Middle frontal gyrus (tissue), 1 donor: ENCODE data around the gene TRABD.
"Not testable (repeated sequence)": the region's sequence is repeated elsewhere in the genome, so short reads cannot be mapped to it uniquely, and the experiment has no call there.

Experiments used
- DNase-seq: peaks from one replicate; pipeline ENCODE4 v3.0.0-alpha.2; 2015; ENCODE audit warnings: low spot score; ENCODE audit errors: extremely low spot score

The TRABD gene

DNA sequence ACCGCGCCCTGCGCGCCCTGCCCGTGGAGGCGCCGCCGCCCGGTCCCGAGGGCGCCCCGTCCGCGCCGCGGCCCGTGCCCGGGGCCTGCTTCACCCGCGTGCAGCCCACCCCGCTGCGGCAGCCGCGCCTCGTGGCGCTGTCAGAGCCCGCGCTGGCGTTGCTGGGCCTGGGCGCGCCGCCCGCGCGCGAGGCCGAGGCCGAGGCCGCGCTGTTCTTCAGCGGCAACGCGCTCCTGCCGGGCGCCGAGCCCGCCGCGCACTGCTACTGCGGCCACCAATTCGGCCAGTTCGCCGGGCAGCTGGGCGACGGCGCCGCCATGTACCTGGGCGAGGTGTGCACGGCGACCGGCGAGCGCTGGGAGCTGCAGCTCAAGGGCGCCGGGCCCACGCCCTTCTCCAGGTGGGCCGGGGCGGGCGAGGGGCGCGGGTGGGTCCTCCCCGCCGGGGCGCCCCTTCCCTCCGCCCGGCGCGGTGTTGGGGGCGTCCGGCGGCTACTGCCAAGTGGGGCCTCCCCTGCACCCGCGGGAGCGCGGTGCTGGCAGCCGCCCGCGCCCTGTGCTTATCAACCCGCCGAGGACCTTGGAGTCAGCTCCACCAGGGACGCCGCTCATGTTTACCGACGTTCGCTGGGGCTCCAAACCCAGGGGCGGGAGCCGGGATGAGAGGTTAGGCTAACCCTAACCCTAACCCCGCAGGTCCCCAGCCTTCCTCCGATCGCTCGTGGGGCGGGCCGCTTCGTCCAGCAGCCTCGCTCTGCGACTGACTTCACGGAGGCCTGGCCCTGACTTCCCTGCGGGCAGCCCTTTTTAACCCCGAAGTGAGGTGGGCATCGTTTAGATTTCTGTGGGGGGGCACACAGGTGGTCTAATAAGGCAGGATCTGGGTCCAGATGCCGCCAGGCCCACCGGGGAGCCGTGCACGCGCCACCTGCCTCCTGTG lies 15.7 kb downstream of the TRABD start:
- no peak for DNase-seq

DNA sequence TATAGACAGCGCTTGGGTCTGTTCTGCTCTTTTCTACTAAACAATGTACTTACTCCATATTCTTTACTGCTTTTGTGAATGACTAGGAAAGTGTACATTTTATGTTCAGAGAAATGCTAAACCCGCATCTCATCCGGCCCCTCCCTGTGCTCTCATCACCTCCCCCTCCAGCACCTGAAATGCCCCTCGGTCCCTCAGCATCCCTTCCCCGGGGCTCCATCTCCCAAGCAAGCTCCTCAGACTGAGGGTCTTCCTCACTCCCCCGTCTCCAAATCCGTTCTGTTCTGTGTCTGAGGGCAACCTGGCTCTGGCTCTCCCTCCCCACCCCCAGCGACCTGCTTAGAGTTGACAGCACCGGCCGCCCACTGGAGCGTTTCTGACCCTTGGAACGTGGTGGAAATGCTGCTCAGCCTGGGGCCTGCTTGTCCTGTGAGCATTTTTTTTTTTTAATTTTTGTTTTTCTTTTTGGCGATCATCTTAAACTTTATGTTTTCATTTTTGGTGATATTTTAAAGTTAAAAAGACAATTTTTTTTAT lies 16.5 kb downstream of the TRABD start:
- no peak for DNase-seq

DNA sequence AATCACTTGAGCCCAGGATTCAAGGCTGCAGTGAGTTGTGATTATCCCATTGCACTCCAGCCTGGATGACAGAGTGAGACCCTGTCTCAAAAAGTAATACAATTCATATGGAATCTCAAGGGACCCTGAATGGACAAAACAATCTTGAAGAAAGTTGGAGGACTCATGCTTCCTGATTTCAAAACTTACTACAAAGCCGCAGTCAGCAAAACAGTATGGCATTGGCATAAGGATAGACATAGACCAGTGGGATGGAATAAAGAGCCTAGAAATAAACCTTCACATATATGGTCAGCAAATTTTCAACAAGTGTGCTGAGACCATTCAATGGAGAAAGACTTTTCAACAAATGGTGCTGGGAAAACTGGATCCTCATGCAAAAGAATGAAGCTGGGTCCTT lies 17.6 kb downstream of the TRABD start:
- no peak for DNase-seq

DNA sequence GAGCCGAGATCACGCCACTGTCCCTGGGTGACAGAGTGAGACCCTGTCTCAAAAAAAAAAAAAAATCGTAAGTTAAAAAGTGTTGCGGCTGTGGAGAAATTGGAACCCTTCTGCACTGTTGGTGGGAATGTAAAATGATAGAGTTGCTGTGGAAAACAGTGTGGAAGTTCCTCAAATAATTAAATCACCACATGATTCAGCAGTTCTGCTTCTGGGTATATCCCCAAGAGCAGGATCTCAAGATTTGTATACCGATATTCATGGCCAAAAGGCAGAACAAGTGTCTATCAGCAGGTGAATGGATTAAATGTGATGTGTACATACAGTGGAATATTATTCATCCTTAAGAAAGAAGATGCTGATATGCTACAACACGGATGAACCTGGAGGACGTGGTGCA lies 18.9 kb downstream of the TRABD start:
- DNase-seq = no peak

DNA sequence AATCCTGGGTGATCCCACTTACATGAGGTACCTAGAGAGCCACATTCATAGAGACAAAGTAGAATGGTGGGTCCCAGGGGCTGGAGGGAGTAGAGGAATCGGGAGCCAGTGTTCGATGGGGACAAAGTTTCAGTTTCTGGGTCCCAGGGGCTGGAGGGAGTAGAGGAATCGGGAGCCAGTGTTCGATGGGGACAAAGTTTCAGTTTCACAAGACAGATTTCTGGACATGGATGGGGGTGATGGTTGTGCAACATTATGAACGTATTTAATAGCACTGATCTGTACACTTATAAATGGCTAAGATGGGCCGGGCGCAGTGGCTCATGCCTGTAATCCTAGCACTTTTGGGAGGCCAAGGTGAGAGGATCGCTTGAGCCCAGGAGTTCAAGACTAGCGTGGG lies 19.3 kb downstream of the TRABD start:
- DNase-seq = not testable (repeated sequence)

DNA sequence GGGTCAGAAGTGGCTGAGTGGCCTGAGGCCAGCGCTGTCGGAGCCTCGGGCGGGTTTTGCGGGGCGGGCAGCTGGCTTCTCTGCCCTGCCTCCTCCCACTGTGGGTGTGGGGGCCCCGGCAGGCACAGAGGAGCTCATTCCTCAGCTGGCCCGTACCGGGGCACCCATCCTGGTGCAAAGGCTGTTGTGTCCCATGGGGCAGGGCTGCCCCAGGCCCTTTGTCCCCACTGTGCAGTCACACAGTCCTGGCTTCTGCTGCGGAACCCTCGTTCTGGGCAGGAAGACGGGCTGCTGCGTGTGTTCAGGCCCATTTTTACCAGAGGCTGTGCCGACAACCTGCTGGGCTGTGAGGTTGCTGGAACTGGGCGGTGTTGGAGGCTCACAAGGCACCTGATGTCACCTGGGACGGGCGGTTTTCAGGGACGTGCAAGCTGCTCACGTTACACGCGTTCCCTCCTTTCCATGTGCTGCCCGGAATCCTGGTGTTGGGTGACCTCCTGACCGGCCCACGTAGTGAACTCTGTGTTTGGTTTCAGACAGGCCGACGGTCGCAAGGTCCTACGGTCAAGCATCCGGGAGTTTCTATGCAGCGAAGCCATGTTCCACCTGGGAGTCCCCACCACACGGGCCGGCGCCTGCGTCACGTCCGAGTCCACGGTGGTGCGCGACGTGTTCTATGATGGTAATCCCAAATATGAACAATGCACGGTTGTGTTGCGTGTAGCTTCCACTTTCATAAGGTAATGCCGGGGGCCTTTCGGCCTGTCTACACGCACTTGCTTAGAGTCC lies 20.3 kb downstream of the TRABD start:
- no peak for DNase-seq

DNA sequence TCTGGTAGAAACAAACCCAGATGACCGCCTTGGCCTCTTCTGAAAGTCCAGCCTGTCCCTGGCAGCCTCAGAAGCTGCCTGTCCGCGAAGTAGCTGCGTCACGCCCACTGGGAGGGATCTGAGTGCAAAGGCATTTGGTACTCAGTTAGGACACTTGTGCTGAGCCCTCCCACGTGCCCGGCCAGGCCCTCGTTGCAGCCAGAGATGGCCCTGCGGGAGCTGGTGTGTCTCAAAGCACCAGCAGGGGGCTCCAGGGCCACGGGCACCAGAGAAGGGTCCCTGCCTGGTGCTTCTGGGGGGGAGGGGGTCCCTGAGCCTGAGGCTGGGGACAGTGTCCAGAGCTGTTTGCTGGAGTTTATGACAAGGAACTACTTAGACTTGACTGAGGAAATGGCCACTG lies 20.9 kb downstream of the TRABD start:
- no peak for DNase-seq

DNA sequence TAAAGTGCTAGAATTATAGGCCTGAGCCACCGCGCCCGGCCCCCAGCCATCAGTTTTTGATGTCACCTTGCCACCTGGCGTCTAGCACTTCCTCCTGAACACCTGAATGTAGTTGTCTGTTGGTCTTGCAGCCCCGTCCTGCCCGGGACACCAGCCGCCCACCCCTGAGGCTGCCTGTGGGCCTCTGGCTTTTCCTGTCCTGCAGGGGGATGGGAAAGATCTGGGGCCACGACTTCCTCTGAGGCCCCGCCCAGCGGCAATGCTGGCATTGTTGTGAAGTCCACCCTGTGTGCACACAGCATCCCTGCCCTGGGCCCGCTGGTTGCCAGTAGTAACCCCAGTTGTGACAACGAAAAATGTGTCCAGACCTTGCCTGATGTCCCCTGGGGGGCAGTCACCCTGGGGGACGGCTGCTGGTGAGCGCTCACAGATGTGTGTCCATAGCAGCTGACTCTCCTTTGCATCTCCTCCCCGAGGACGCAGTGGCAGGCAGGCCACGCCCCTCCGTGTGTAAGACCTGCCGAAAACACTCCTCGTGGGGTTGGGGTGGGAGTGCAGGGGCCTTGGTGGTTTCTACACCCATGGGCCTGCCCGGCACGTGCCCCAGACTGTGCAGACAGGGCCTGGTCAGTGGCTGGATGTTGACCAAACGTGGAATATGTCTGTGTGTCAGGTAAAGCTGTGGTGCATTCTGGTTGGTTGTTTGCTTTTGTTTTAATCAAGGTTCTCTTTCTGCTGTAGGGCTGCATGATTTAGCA lies 21.8 kb downstream of the TRABD start:
- DNase-seq = no peak

DNA sequence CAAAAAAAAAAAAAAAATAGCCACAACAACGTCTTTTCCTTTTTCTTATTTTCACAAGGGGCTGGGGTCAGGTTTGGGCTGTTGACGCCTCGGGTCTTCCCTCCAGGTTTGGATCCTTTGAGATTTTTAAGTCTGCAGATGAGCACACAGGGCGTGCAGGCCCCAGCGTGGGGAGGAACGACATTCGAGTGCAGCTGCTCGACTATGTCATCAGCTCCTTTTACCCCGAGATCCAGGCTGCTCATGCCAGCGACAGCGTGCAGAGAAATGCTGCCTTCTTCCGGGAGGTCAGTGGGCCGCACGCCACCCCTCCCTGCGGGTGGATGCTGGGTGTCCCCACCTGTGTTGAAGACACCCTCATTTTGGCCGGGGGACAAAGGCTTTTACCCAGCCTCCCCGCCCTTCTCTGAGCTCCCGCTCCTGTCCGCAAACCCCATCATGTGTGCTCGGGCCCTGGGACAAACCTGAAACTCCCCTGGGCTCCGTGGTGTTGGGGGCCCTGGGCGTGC lies 22.8 kb downstream of the TRABD start:
- no peak for DNase-seq

DNA sequence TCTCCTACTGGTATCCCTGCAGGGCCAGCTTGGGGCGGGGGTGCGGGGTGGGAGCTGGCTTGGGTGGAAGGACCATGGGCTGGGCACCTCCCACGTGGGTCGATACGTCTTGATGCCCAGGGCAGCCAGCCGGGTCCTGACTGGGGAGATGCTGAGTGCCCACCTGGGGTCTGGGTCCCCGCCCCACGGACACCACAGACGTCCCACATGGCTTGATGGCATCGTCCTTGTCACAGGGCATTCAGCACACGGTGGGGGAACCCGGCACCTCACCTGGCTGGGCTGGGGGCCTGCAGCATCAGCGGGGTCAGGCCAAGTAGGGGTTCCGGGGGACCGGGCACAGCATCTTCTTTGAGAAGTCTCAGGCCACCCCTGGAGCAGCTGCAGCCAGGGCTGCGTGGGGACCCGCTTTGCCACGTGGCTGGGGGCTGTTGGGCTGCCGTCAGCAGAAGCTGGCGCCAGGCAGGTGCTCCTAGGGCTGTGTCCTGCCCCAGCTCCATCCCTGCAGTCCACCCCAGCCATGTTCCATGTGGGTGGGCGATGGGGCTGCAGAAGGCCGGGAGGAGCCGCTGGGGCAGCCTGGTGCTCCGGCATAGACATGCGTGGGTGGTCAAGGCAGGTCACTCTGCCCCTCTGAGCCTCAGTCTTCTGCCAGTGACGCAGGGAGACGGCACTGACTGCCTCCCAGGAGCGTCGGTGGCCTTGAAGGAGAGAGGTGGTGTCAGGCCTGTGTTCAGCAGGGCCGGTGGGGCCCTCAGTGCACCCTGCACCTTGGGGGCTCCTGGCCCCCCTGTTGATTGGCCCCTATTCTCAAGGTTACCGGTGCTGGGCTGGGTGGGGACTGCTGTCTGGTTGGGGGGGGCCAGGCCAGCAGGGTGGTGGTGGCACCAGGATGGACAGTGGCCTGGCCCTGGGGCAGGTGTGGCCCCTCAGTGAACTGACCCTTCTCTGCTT lies 23.5 kb downstream of the TRABD start:
- no peak for DNase-seq

DNA sequence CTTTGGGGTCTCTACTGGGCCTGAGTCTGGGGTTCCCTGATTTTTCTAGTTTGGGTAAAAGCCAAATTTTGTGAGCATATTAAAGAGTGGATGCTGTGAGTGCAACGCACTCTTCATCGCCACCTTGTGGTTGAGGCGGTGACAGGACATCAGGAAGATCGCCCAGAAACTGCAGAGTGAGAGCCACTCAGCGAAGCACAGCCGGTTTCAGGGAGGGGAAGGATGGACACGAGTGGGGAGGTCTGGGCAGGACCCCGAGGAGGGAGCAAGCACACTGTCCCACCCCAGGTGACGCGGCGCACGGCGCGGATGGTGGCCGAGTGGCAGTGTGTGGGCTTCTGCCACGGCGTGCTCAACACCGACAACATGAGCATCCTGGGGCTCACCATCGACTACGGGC lies 24.2 kb downstream of the TRABD start:
- DNase-seq = peak; percentile 54

DNA sequence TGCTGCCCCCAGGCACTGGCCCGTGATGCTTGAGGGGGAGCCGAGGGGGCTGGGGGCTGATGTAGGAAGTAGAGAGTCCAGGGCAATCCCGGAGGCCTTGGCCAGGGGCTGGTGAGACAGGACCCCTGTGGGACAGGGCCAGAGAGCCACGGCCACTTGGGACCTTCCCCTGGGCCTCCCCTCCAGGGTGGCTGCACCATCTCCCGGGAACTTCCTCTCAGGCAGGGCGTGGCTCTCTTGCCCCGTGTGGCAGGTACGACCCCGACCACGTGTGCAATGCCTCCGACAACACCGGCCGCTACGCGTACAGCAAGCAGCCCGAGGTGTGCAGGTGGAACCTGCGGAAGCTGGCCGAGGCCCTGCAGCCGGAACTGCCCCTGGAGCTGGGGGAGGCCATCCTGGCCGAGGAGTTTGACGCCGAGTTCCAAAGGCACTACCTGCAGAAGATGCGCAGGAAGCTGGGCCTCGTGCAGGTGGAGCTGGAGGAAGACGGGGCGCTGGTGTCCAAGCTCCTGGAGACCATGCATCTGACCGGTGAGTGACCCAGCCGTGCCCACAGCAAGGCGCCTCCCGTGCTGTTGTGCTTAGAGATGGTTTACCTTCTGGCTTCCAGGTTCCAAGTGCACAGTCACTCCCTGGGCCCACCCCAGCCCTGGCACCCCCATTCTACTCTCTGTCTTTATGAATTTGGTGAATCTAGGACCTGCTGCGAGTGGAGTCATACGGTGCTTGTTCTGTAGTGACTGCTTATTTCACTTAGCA lies 24.8 kb downstream of the TRABD start:
- DNase-seq = no peak

DNA sequence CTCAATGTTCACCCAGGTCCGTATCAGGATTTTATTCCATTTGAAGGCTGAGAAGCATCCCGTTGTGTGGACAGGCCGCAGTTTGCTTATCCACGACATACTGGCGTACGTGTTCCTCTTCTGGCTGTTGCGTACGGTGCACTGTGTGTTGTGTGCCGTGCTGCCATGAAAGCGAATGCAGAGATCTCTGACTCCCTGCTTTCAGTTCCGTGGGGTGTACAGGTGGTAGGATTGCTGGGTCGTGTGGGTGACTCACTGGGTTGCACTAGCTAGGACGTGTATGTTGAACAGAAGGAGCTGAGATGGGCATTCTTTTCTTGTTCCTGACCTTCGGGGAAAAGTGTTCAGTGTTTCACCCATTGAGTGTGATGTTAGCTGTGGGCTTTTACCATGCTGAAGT lies 25.4 kb downstream of the TRABD start:
- no peak for DNase-seq

DNA sequence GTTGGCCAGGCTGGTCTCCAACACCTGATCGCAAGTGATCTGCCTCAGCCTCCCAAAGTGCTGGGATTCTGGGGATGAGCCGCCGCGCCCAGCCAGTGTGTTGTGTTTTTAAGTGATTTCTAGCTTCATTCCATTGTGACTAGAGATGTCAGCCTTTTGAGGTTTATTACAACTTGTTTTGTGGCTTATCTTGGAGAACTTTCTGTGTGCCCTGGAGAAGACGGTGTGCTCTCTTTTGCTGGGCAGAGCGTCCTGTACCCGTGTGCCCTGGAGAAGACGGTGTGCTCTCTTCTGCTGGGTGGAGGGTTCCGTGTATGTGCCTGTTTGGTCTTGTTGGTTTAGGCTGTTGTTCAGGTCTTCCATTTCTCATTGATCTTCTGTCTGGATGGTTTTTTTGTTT lies 27.6 kb downstream of the TRABD start:
- no peak for DNase-seq

DNA sequence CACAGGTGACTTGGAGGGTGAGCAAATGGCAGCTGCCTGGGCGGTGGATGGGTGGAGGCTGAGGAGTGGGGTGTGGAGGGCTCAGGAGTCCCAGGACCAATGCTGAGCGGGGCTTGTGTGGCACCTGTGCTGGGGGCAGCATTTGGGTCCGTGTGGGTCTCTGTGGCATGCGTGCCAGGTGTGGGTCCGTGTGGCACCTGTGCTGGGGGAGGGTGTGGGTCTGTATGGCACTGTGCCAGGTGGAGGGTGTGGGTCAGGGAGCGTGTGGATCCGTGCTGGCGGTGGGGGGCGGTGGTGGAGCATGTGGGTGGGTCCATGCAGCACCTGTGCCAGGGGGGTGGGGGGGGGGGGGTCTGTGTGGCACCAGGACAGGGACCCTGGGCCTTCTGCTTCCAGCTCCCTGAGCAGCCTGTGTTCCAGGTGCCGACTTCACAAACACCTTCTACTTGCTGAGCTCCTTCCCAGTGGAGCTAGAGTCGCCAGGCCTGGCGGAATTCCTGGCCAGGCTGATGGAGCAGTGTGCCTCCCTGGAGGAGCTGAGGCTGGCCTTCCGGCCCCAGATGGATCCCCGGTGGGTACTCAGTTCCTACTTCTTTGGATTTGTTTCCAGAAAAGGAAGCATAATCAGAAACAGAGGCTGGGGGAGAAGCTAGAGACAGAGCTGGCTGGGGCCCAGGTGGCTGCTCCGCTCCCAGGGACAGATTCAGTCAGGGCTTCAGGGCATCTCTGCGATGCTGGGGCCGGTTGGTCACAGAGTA lies 29.8 kb downstream of the TRABD start:
- no peak for DNase-seq

DNA sequence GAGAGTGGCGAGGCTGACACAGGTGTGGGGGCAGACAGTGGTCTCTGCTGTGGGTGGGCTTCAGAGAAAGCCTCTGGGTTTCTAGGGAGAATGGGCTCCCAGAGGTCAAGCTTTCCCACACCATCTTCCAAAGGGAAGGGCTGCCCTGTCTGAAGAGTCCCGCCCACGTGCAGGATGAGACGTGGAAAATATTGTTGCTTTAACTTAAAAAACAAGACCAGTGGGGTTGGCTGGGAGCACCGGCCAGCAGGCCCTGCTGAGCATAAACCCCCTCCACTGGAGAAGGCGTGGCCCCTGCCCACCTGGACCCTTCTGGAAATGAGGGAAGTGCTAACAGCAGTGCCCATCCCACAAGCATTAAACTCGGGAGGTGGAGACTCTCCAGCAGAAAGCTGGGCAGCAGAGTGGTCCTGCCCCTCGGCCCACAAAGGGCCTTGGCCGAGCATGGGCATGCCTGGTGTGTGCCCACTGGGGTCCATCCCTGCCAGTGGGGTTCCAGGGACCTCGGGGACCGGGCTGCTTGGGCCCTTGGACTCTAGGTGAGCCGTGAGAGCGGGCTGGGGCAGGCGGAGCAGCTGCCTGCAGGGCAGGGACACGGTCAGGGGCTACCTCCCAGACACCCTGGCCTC lies 30.5 kb downstream of the TRABD start:
- no peak for DNase-seq

DNA sequence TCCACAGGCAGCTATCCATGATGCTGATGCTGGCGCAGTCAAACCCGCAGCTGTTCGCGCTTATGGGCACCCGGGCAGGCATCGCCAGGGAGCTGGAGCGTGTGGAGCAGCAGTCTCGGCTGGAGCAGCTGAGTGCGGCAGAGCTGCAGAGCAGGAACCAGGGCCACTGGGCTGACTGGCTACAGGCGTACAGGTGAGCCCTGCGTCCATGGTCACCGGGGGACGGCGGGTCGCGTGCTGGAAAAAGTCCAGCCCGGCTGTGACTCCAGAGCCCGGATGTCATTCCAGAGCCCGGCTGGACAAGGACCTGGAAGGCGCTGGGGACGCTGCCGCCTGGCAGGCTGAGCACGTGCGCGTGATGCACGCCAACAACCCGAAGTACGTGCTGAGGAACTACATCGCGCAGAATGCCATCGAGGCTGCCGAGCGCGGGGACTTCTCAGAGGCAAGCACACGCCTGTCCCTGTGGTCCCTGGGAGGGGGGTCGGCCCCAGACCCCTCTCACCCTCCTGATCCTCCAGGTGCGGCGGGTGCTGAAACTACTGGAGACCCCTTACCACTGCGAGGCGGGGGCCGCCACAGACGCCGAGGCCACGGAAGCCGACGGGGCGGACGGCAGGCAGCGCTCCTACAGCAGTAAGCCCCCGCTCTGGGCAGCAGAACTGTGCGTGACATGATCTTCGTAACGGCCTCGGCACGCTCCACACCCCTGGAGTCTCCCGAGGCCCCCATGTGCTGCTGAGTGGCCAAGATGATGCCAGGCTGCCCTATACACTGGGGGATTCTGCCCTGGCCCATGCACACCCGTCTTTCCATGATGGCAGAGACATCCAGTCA lies 31.2 kb downstream of the TRABD start:
- DNase-seq = no peak
